Epithelial cell of proximal tubule (primary cell): ENCODE results near the gene ANKRD33B. TPM values are rescaled to one million over a fixed set of nuclear protein-coding genes. Genes with fewer than 3 reads are reported as not detected.
"Not testable (repeated sequence)": the region's sequence is repeated elsewhere in the genome, so short reads cannot be mapped to it uniquely, and the experiment has no call there.

Source experiments
- DNase-seq: peaks from one replicate; pipeline ENCODE4 v3.0.0-alpha.2; 2011; ENCODE audit warnings: low read depth
- H3K4me3 ChIP-seq: 2 replicates; pipeline ENCODE4 v1.5.1; 2011; ENCODE audit warnings: low read depth, mild to moderate bottlenecking, low read length
- CTCF ChIP-seq: conservative IDR thresholded peaks from 2 replicates; pipeline ENCODE4 v1.5.1; 2012; ENCODE audit warnings: low read depth, mild to moderate bottlenecking, low read length
- total RNA-seq: library from RNA; depleted of rRNA; stranded (reverse); fragments of >200 nt; gene quantifications from 2 replicates; pipeline ENCODE4 v1.2.3, GENCODE V29; 2015

The ANKRD33B gene
- total RNA-seq, 1 donor from 2014 or later, result 2.3 TPM

- no peak for TF ChIP-seq CTCF
- DNase-seq, result no peak
- H3K4me3 ChIP-seq, result peak overlapping the region; percentile 30
Observed at GRCh38 chr5:10602031-10602806, 38.3 kb downstream of the ANKRD33B start.

- H3K4me3 ChIP-seq, result no peak overlapping the region
- no peak for DNase-seq
- no peak for TF ChIP-seq CTCF
Observed at GRCh38 chr5:10604975-10605374, 41.1 kb downstream of the ANKRD33B start.

- not testable (repeated sequence) for DNase-seq, H3K4me3 ChIP-seq
Observed at GRCh38 chr5:10606632-10607022, 42.8 kb downstream of the ANKRD33B start.

- H3K4me3 ChIP-seq, result no peak overlapping the region
- TF ChIP-seq CTCF, result no peak
- DNase-seq, result no peak
Observed at GRCh38 chr5:10607023-10607665, 43.3 kb downstream of the ANKRD33B start.

- DNase-seq, result no peak
- TF ChIP-seq CTCF, result peak; percentile 32
- no peak overlapping the region for H3K4me3 ChIP-seq
Observed at GRCh38 chr5:10607666-10608073, 43.8 kb downstream of the ANKRD33B start.

GRCh38 chr5:10608081-10608480, 44.2 kb downstream of the ANKRD33B start:
- DNase-seq, H3K4me3 ChIP-seq: not testable (repeated sequence)

- H3K4me3 ChIP-seq, result no peak overlapping the region
- no peak for TF ChIP-seq CTCF
- DNase-seq, result no peak
Observed at GRCh38 chr5:10610058-10610457, 46.2 kb downstream of the ANKRD33B start.

GRCh38 chr5:10611290-10611689, 47.4 kb downstream of the ANKRD33B start:
- no peak for DNase-seq
- no peak overlapping the region for H3K4me3 ChIP-seq
- no peak for TF ChIP-seq CTCF
